OCI-LY3 (cell line): Measurements from ENCODE around the gene SLC44A3.

Experiments used
- EZH2phosphoT487 ChIP-seq: fragments of 200-600 bp; shearing (Covaris generic); IDR thresholded peaks from 2 replicates; pipeline ENCODE4 v1.6.1; 2018; ENCODE audit warnings: antibody characterized with exemption, mixed run types, low read depth
- TF ChIP-seq, protein P1 (sequence below): fragments of 200-600, 300-600 bp; sonication (generic); IDR thresholded peaks from 2 replicates; pipeline ENCODE4 v1.5.1; 2014; ENCODE audit warnings: antibody characterized with exemption, low read length, low read depth

DNA sequence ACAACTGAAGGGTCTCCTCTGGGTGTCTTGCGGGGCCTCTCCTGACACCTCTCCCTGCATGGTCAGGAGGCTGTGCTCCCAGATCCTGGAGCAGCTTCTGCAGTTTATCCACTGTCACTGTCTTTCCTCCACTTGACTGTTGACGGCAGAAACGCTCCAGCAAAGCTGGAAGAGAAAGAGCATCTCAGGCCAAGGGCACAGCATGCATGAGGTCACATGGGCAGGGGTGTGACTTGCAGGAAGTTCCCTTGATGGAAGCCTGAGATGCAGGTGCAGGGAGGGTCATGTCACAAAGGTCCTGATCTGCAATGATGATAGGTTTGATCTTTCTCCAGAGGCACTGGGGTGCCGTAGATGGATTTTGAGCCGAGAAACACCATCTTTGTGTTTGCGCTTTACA is 23.3 kb downstream of the SLC44A3 start:
- TF ChIP-seq, protein P1, sequence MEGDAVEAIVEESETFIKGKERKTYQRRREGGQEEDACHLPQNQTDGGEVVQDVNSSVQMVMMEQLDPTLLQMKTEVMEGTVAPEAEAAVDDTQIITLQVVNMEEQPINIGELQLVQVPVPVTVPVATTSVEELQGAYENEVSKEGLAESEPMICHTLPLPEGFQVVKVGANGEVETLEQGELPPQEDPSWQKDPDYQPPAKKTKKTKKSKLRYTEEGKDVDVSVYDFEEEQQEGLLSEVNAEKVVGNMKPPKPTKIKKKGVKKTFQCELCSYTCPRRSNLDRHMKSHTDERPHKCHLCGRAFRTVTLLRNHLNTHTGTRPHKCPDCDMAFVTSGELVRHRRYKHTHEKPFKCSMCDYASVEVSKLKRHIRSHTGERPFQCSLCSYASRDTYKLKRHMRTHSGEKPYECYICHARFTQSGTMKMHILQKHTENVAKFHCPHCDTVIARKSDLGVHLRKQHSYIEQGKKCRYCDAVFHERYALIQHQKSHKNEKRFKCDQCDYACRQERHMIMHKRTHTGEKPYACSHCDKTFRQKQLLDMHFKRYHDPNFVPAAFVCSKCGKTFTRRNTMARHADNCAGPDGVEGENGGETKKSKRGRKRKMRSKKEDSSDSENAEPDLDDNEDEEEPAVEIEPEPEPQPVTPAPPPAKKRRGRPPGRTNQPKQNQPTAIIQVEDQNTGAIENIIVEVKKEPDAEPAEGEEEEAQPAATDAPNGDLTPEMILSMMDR = no peak
- TF ChIP-seq EZH2phosphoT487 = no peak
